Measurements from ENCODE around the gene MPPED2.

MPPED2 gene, protein sequence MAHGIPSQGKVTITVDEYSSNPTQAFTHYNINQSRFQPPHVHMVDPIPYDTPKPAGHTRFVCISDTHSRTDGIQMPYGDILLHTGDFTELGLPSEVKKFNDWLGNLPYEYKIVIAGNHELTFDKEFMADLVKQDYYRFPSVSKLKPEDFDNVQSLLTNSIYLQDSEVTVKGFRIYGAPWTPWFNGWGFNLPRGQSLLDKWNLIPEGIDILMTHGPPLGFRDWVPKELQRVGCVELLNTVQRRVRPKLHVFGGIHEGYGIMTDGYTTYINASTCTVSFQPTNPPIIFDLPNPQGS

DNA sequence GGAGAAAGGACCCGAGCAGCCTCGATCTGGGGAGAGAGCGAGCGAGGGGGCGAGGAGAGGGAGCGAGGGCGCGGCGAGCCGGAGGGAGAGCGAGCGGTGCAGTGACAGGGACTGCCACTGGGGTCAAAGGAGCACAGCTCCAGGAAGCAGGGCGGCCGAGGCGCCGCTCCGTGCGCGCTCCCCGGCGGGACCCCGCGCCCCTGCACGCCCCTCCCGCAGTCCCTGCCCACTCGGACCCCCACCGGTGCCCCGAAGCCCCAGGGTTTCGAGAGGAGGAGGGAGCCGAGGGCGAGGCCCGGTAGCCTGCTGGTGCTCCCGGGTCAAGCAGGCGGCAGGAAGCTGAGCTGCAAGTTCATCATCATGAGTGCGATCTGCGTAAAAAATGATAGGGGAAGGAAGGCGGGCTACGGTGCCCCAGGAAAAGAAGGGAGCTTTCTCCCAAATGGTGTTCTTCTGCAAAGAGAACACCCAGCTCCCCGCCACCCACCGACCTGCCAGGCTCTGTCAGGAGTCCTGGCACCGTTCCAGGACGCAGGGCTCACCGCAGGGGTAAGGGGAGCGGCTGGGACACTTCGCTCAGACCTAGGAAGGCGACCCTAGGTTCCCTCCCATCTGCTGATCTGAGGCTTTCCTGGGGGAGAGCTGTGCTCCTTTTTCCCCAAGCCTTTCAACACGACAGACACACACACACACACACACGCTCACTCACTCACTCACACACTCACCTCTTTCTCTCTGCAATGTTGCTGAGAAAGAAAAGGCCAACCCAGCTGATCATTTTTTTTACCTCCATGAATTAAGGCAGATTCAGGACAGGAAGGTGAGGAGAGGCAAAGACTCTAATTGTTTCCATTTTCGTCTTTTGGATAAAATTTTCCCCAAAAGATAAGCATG is at the start of gene MPPED2:
MPPED2 (minus strand) TSS at position 103 of the 894 bp plus-strand sequence. CDS start 5,980 bp downstream, outside the sequence.
- TF ChIP-seq CTCF (IDR thresholded peaks at IDR 0.05; ENCODE audit: low read depth, low read length): no peak
- no peak within 1 kb of the TSS for H3K4me3 ChIP-seq (ENCODE audit: low read depth, low read length)

DNA sequence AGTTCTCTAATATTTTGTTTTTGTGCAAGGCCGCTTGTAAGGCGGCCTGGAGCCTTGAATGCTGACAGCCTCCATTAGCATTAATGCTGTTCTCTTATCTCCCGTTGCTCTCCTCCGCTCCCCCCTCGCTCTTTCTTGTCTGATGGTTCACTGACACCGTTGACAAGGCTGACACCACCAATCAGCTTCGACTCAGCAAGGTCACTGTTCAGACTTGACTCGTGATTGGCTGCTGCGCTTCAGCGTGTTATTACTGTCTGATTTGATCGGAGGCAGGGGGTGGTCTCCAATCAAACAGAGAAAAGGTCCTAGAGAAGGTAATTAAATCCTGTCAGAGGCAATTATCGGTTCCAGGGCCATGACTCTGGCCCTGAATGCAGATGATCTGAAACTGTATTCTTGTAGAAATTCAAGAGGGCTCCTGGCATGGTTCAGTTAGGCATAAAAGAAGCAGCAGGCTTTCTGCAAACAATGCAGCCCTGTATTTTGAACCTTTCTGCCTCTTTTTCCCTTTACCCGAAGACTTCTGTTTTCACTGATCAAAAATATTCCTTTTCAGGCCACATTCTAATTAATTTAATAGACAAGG is 49.3 kb upstream of the MPPED2 start:
- H3K4me3 ChIP-seq (ENCODE audit: low read depth, low read length): no peak overlapping the region
- no peak for TF ChIP-seq CTCF (IDR thresholded peaks at IDR 0.05; ENCODE audit: low read depth, low read length)

GRCh38 chr11:30631148-30631547 is 45.0 kb upstream of the MPPED2 start:
- TF ChIP-seq CTCF (IDR thresholded peaks at IDR 0.05; ENCODE audit: low read depth, low read length): no peak
- H3K4me3 ChIP-seq (ENCODE audit: low read depth, low read length): no peak overlapping the region

DNA sequence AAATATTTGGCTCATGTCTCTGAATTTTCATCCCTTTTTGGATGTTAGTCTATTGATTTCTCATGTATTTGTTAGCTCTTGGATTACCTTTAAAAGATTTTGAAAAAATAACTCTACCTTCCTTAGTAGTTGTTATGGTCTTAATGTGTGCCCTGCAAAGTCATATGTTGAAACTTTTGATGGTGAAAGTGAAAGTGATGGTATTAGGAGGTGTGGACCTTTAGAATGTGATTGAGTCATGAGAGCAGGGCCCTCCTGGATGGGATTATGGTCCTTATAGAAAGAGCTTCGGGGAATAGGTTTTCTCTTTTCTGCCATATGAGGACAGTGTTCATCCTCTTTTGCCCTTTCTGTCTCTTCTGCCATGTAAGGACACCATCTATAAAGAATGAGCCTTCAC is 33.6 kb upstream of the MPPED2 start:
- TF ChIP-seq CTCF (IDR thresholded peaks at IDR 0.05; ENCODE audit: low read depth, low read length): no peak
- H3K4me3 ChIP-seq (ENCODE audit: low read depth, low read length): no peak overlapping the region

- H3K4me3 ChIP-seq (ENCODE audit: low read depth, low read length): no peak overlapping the region
- TF ChIP-seq CTCF (IDR thresholded peaks at IDR 0.05; ENCODE audit: low read depth, low read length): no peak
Observed at GRCh38 chr11:30617762-30618161, 31.6 kb upstream of the MPPED2 start.

- no peak overlapping the region for H3K4me3 ChIP-seq (ENCODE audit: low read depth, low read length)
- TF ChIP-seq CTCF (IDR thresholded peaks at IDR 0.05; ENCODE audit: low read depth, low read length): no peak
Observed at GRCh38 chr11:30610628-30611027, 24.5 kb upstream of the MPPED2 start.

All from WI38 (cell line).